Natural killer cell (primary cell): ENCODE data around the gene RAMACL. TPM values are rescaled to one million over a fixed set of nuclear protein-coding genes. Genes with fewer than 3 reads are reported as not detected.

Experiments
- ATAC-seq, 3 donors: fragments of 150-1000 bp in 2 of 3; fragments of 200-7000 bp in 1 of 3; cut with Tn5 transposase; 1 replicate in 1 of 3; 2 replicates in 2 of 3; pipeline ENCODE4 v1.10.0; 2021; ENCODE audit warnings: mild to moderate bottlenecking in 2 of 3, moderate library complexity in 2 of 3
- DNase-seq, 2 donors: peaks; one replicate each; pipeline versions ENCODE4 v3.0.0 to v3.0.0-alpha.2; 2013 to 2021; ENCODE audit warnings: mixed read lengths in 1 of 2
- H3K27ac ChIP-seq: one replicate; pipeline ENCODE4 v1.5.1; 2013; ENCODE audit warnings: mild to moderate bottlenecking, low read length
- H3K27me3 ChIP-seq: one replicate; pipeline ENCODE4 v1.6.1; 2013; ENCODE audit warnings: low read length; ENCODE audit not compliant: control insufficient read depth, insufficient read depth
- H3K36me3 ChIP-seq: one replicate; pipeline ENCODE4 v1.6.1; 2013; ENCODE audit warnings: low read length; ENCODE audit not compliant: control insufficient read depth, insufficient read depth
- H3K4me1 ChIP-seq: one replicate; pipeline ENCODE4 v1.6.1; 2013; ENCODE audit warnings: low read length; ENCODE audit not compliant: control insufficient read depth, insufficient read depth
- H3K4me3 ChIP-seq: one replicate; pipeline ENCODE4 v1.5.1; 2013; ENCODE audit warnings: low read length
- H3K9me3 ChIP-seq: one replicate; pipeline ENCODE4 v1.6.1; 2013; ENCODE audit warnings: low read length; ENCODE audit not compliant: control insufficient read depth, insufficient read depth
- H3K27ac Mint-ChIP-seq, 2 donors: one replicate each; pipeline ENCODE4 v1.8.0; 2022; ENCODE audit warnings: mild to moderate bottlenecking in 2 of 2, mixed read lengths in 2 of 2, moderate library complexity in 1 of 2
- H3K27me3 Mint-ChIP-seq, 2 donors: one replicate each; pipeline ENCODE4 v1.8.0; 2022; ENCODE audit warnings: low read depth in 2 of 2, mixed read lengths in 2 of 2
- H3K36me3 Mint-ChIP-seq: one replicate; pipeline ENCODE4 v1.8.0; 2022; ENCODE audit warnings: mixed read lengths
- H3K4me1 Mint-ChIP-seq, 2 donors: one replicate each; pipeline ENCODE4 v1.8.0; 2022; ENCODE audit warnings: mixed read lengths in 2 of 2
- H3K4me3 Mint-ChIP-seq: one replicate; pipeline ENCODE4 v1.8.0; 2022; ENCODE audit warnings: mild to moderate bottlenecking, moderate library complexity, mixed read lengths
- H3K9me3 Mint-ChIP-seq, 2 donors: one replicate each; pipeline ENCODE4 v1.8.0; 2022; ENCODE audit warnings: mixed read lengths in 2 of 2
- WGBS: methylation state at CpG from one replicate; pipeline ENCODE4 v1.1.7; 2013; ENCODE audit warnings: missing lambda C conversion rate; ENCODE audit not compliant: insufficient coverage; 5-methylcytosine and 5-hydroxymethylcytosine counted together
- intact Hi-C: fragments of 100-400 bp; cut with micrococcal nuclease; formaldehyde crosslinking; loops from one replicate; pipeline ENCODE4 v1.14.2; 2022
- total RNA-seq, 4 donors: library from RNA; stranded (reverse); fragments of 120-200 nt in 1 of 4; gene quantifications; one replicate each; pipeline versions ENCODE4 v1.2.3 to v1.2.4, GENCODE V29; 2013 to 2022
- TF ChIP-seq, protein P1 (sequence below): fragments of 200-600 bp; IDR thresholded peaks from one replicate; pipeline ENCODE4 v1.8.0; 2022; ENCODE audit warnings: antibody characterized with exemption

Gene RAMACL
- total RNA-seq, 3 donors from 2014 or later (not counting 1 experiment from before 2014, with no cell fraction given), result 0.68 to 5.6 (median 1.1) TPM

DNA sequence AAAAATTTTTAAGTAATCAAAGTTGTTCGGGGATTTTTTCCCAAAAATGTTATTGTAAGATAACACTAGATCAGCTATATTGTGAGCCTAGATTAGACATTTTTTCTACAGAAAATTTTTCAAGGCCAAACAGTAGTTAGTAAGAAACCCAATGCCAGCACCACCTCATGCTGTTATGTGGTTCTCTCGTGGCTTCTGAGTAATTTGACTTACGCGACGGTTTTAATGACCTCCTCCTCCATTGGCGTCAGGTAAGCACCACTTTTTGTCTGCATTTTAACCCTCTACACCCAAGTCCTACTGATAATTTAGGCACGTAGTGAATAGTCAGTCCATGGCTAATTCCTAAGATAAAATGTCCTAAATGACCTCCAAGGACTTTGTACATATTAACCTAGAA lies 30.9 kb upstream of the RAMACL start:
- ATAC-seq (no peak), DNase-seq (no peak)
- H3K4me3 ChIP-seq, result no peak overlapping the region
- no peak overlapping the region for H3K27ac ChIP-seq
- intact Hi-C loops, result no loop called here
- H3K9me3 ChIP-seq, result no peaks in the 10 kb centered on the region
- Mint-ChIP-seq H3K9me3 (no peaks in the 10 kb centered on the region), H3K4me3 (no peak overlapping the region), H3K36me3 (no peaks in the 10 kb centered on the region), H3K27me3 (peaks cover 14 to 20% of the 10 kb centered on the region in 2 donors), H3K4me1 (no peaks in the 10 kb centered on the region), H3K27ac (no peak overlapping the region)
- TF ChIP-seq, protein P1, sequence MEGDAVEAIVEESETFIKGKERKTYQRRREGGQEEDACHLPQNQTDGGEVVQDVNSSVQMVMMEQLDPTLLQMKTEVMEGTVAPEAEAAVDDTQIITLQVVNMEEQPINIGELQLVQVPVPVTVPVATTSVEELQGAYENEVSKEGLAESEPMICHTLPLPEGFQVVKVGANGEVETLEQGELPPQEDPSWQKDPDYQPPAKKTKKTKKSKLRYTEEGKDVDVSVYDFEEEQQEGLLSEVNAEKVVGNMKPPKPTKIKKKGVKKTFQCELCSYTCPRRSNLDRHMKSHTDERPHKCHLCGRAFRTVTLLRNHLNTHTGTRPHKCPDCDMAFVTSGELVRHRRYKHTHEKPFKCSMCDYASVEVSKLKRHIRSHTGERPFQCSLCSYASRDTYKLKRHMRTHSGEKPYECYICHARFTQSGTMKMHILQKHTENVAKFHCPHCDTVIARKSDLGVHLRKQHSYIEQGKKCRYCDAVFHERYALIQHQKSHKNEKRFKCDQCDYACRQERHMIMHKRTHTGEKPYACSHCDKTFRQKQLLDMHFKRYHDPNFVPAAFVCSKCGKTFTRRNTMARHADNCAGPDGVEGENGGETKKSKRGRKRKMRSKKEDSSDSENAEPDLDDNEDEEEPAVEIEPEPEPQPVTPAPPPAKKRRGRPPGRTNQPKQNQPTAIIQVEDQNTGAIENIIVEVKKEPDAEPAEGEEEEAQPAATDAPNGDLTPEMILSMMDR, result no peak
- H3K4me1 ChIP-seq, result no peaks in the 10 kb centered on the region
- H3K36me3 ChIP-seq, result no peaks in the 10 kb centered on the region
- H3K27me3 ChIP-seq, result no peaks in the 10 kb centered on the region
- WGBS, result 58% methylated on average over 6 of the region's 7 CpGs

DNA sequence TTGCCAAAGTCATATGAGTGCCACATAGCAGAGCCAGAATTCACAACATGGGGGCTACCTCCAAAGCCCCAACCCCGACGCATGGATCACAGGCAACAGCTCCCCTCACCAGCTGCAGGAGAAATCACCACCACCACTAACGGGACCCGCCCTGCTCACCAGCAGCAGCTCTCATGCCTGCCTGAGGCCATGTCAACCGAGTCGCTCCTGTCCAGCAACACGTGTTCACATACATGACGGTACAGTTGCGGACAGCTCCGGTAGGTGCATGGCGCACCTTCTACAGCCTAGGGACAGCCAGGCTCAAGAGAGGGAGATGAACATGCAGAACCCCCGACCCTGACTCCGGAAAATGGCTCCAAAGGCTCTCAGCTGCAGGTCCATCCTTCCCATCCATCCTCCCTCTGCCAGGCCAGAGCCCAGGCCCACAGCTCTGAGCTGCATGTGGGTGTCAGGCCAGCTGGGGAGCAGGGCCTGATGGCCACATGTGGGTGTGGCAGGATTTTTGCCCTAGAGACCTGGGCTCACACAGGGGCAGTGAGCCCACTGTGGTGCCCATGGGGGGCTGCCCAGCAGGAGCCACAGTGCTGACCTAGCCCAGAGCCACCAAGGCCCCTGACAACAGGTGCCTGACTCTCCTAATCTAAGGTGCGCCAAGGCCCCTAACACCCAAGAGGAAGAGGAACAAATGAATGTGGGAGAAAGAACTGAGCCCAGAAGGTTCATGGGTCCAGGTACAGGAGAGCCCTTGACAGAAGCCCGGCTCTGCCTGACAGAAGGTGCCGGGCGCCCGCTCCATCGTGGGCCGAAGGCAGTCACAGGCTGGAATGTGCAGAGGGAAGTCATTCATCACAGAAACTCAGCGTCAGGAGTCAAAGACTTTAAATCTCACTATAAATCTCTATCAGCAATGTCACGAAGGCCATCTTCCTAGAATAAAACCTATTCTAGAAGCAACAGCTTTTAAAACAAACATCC lies 30.1 kb upstream of the RAMACL start:
- H3K4me3 ChIP-seq, result no peak overlapping the region
- ATAC-seq (no peak), DNase-seq (no peak)
- WGBS, result 95% methylated on average over 22 of the region's 22 CpGs
- no peaks in the 10 kb centered on the region for H3K4me1 ChIP-seq
- H3K9me3 Mint-ChIP-seq, result no peaks in the 10 kb centered on the region
- intact Hi-C loops, result no loop called here
- H3K27me3 ChIP-seq, result no peaks in the 10 kb centered on the region
- no peak overlapping the region for H3K4me3 Mint-ChIP-seq
- H3K27me3 Mint-ChIP-seq, result peaks cover 9 to 12% of the 10 kb centered on the region in 2 donors
- no peak overlapping the region for H3K27ac Mint-ChIP-seq
- no peaks in the 10 kb centered on the region for H3K4me1 Mint-ChIP-seq
- H3K36me3 Mint-ChIP-seq, result no peaks in the 10 kb centered on the region
- no peaks in the 10 kb centered on the region for H3K36me3 ChIP-seq
- TF ChIP-seq, protein P1, result no peak
- no peak overlapping the region for H3K27ac ChIP-seq
- no peaks in the 10 kb centered on the region for H3K9me3 ChIP-seq

DNA sequence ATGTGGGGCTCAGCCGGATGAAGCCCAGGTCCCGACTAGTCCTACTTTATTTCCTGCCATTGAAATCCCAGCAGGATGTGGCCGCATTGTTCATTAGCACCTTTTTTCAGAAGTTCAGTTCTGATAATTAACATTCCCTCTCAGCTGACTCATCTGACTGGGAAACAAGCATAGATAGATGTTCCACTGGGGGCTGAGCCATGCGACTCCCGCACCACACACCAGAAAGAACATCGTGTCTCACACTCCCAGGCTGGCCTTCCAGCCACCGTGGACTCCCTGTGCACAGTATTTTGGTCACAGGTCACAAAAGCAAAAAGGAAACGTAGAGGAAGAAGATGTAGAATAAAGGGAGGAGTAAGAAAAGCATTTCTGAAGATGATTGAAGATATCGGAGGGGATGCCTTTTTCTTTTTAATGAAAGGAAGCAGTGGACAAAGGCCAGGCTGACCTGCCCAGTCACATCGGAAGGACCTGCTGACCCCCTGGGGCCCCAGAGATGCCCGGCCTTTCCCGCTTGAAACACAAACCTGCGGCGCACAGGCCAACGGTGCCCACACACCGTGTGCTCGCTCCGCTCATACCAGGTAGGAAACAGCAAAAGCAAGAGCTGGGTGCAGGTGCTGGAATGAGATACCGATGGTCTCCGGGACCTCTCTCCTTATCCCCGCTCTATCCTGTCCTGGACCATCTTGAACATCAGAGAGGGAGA lies 28.7 kb upstream of the RAMACL start:
- no peak overlapping the region for H3K27ac Mint-ChIP-seq
- no peak overlapping the region for H3K4me3 Mint-ChIP-seq
- 94% methylated on average over 19 of the region's 21 CpGs for WGBS
- DNase-seq (no peak), ATAC-seq (no peak)
- H3K36me3 ChIP-seq, result no peaks in the 10 kb centered on the region
- intact Hi-C loops, result no loop called here
- TF ChIP-seq, protein P1, result no peak
- H3K27ac ChIP-seq, result no peak overlapping the region
- H3K4me1 ChIP-seq, result no peaks in the 10 kb centered on the region
- H3K4me3 ChIP-seq, result no peak overlapping the region
- no peaks in the 10 kb centered on the region for H3K27me3 ChIP-seq
- H3K27me3 Mint-ChIP-seq, result peaks cover 2 to 4% of the 10 kb centered on the region in 2 donors
- H3K36me3 Mint-ChIP-seq, result no peaks in the 10 kb centered on the region
- H3K9me3 Mint-ChIP-seq, result no peaks in the 10 kb centered on the region
- no peaks in the 10 kb centered on the region for H3K4me1 Mint-ChIP-seq
- H3K9me3 ChIP-seq, result no peaks in the 10 kb centered on the region
